BJ (cell line): ENCODE results near the gene NDC1. TPM values are rescaled to one million over a fixed set of nuclear protein-coding genes. Genes with fewer than 3 reads are reported as not detected.

ENCODE experiments used
- CTCF ChIA-PET: fragments of 350-600 bp; formaldehyde crosslinking; extraction: SDS; loops from one replicate; lab custom pipeline; 2021; ENCODE audit warnings: antibody characterized with exemption, inconsistent platforms; lab: Yijun Ruan, JAX
- POLR2A ChIA-PET: fragments of 300-600 bp; sonication (Branson Sonifier 250); formaldehyde crosslinking; extraction: SDS; loops from one replicate; lab custom pipeline; 2021; ENCODE audit warnings: antibody characterized with exemption; lab: Charles Lee
- DNase-seq: peaks from one replicate; pipeline ENCODE4 v3.0.0-alpha.2; 2011; ENCODE audit warnings: low read depth
- H3K27me3 ChIP-seq: 2 replicates; pipeline ENCODE4 v1.6.0; 2011; ENCODE audit warnings: low read length; ENCODE audit not compliant: control insufficient read depth, insufficient read depth
- H3K36me3 ChIP-seq: 2 replicates; pipeline ENCODE4 v1.5.1; 2011; ENCODE audit warnings: low read length; ENCODE audit not compliant: control insufficient read depth, insufficient read depth
- H3K4me3 ChIP-seq: 2 replicates; pipeline ENCODE4 v1.5.1; 2011; ENCODE audit warnings: low read depth, mild to moderate bottlenecking, control low read depth, low read length
- polyA plus RNA-seq: library from polyadenylated mRNA; depleted of rRNA; stranded (reverse); fragments of >200 nt; gene quantifications from 2 replicates; pipeline ENCODE4 v1.2.3, GENCODE V29; 2011
- TF ChIP-seq, protein P1 (sequence below): IDR thresholded peaks from 2 replicates; pipeline ENCODE4 v1.5.1; 2011; ENCODE audit warnings: low read depth, mild to moderate bottlenecking, control low read depth, inconsistent platforms, low read length, moderate library complexity; ENCODE audit not compliant: insufficient read depth

Gene NDC1
- polyA plus RNA-seq, 1 experiment, result 17.5 TPM

- ChIA-PET POLR2A (no interaction called here), CTCF (no interaction called here)
Observed at GRCh38 chr1:53728196-53728595, 109.9 kb downstream of the NDC1 start.

GRCh38 chr1:53727461-53728092 lies 110.5 kb downstream of the NDC1 start:
- TF ChIP-seq, protein P1, sequence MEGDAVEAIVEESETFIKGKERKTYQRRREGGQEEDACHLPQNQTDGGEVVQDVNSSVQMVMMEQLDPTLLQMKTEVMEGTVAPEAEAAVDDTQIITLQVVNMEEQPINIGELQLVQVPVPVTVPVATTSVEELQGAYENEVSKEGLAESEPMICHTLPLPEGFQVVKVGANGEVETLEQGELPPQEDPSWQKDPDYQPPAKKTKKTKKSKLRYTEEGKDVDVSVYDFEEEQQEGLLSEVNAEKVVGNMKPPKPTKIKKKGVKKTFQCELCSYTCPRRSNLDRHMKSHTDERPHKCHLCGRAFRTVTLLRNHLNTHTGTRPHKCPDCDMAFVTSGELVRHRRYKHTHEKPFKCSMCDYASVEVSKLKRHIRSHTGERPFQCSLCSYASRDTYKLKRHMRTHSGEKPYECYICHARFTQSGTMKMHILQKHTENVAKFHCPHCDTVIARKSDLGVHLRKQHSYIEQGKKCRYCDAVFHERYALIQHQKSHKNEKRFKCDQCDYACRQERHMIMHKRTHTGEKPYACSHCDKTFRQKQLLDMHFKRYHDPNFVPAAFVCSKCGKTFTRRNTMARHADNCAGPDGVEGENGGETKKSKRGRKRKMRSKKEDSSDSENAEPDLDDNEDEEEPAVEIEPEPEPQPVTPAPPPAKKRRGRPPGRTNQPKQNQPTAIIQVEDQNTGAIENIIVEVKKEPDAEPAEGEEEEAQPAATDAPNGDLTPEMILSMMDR, result no peak
- H3K4me3 ChIP-seq, result no peak overlapping the region
- H3K36me3 ChIP-seq, result no peaks in the 10 kb centered on the region; the same call in 1 of the 2 replicates
- ChIA-PET POLR2A (no interaction called here), CTCF (interaction anchor here (0.6 to 1.3 kb wide), 2 partner anchors 32 to 155 kb away, joined by 3 to 5 read pairs; no protein-coding TSS in a partner anchor)
- no peaks in the 10 kb centered on the region for H3K27me3 ChIP-seq
- DNase-seq, result no peak

More at GRCh38 chr1:53728196-53728595, 109.9 kb downstream of the NDC1 start:
- Histone ChIP-seq H3K27me3 (no peaks in the 10 kb centered on the region), H3K4me3 (no peak overlapping the region), H3K36me3 (no peaks in the 10 kb centered on the region; the same call in 1 of the 2 replicates)
- TF ChIP-seq, protein P1, result no peak
- no peak for DNase-seq

- TF ChIP-seq, protein P1, result no peak
- no peak for DNase-seq
- Histone ChIP-seq H3K4me3 (no peak overlapping the region), H3K36me3 (no peaks in the 10 kb centered on the region; the same call in 1 of the 2 replicates), H3K27me3 (no peaks in the 10 kb centered on the region)
- CTCF ChIA-PET, result interaction anchor here (0.8 to 1.3 kb wide), 3 partner anchors 31 to 34 kb away, joined by 3 to 5 read pairs (median 4); no protein-coding TSS in a partner anchor
- POLR2A ChIA-PET, result no interaction called here
Observed at GRCh38 chr1:53726009-53726600, 112.0 kb downstream of the NDC1 start.

DNA sequence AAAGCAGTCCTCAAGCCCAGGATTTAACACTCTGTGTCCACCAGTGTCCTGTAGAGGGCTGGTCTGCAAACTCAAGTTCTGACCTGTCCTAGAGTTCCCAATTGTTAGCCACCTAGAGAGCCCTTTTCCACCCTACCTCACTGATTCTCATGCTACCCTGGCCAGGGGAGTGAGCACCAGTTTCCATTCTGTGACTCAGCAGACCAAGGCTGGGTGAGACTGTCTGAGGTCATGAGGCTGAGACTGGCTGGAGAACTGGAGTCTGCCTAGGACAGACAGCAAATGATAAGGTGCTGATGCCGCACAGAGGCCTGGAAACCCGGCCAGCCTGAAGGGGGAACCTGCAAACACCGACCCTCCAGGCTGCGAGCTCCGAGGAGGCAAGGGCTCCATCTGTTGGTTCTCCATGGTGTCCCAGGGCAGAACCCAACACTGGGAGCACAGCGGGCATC lies 112.8 kb downstream of the NDC1 start:
- Histone ChIP-seq H3K36me3 (no peaks in the 10 kb centered on the region; the same call in 1 of the 2 replicates), H3K27me3 (no peaks in the 10 kb centered on the region), H3K4me3 (no peak overlapping the region)
- CTCF ChIA-PET, result interaction anchor here (1.2 kb wide), 2 partner anchors 9 to 31 kb away, joined by 3 to 4 read pairs; no protein-coding TSS in a partner anchor
- POLR2A ChIA-PET, result no interaction called here
- TF ChIP-seq, protein P1, result 0 out of 2 replicates have a peak, but pooled peaks have one; percentile 5
- DNase-seq, result no peak

- no peak overlapping the region for H3K4me3 ChIP-seq
- DNase-seq, result no peak
- no peaks in the 10 kb centered on the region; the same call in 1 of the 2 replicates for H3K36me3 ChIP-seq
- no peaks in the 10 kb centered on the region for H3K27me3 ChIP-seq
- ChIA-PET CTCF (interaction anchor here (0.9 kb wide), 1 partner anchor 32 kb away, joined by 3 read pairs; no protein-coding TSS in a partner anchor), POLR2A (no interaction called here)
- TF ChIP-seq, protein P1, result no peak
Observed at GRCh38 chr1:53722025-53722424, 116.1 kb downstream of the NDC1 start.
